Measurements from ENCODE around the gene FASLG. TPM values are rescaled to one million over a fixed set of nuclear protein-coding genes. Genes with fewer than 3 reads are reported as not detected.
A peak's percentile ranks its signal among the peaks of the same experiment; 100 is the strongest.

Gene FASLG
- total RNA-seq, 6 experiments from 2014 or later, result not detected

- peaks cover 5% of the 10 kb centered on the region; the same call in 1 of the 2 replicates for H3K36me3 Mint-ChIP-seq (ENCODE audit: low read depth)
- H3K27ac Mint-ChIP-seq, result no peak overlapping the region
- DNase-seq, result no peak
These were observed 30.5 kb upstream of the FASLG start for GRCh38 chr1:172628401-172628800.

GRCh38 chr1:172629170-172629569, 29.7 kb upstream of the FASLG start:
- Mint-ChIP-seq H3K36me3 (ENCODE audit: low read depth) (peaks cover 10% of the 10 kb centered on the region; the same call in 1 of the 2 replicates), H3K4me1 (ENCODE audit: low read depth) (peaks cover 43% of the 10 kb centered on the region), H3K4me3 (no peak overlapping the region), H3K27me3 (ENCODE audit: insufficient read depth) (no peaks in the 10 kb centered on the region), H3K27ac (no peak overlapping the region), H3K9me3 (no peaks in the 10 kb centered on the region)
- no peak for DNase-seq
- no peak for TF ChIP-seq CTCF (IDR thresholded peaks at IDR 0.05)

More at GRCh38 chr1:172628401-172628800, 30.5 kb upstream of the FASLG start:
- Mint-ChIP-seq H3K9me3 (no peaks in the 10 kb centered on the region), H3K4me3 (no peak overlapping the region), H3K4me1 (ENCODE audit: low read depth) (peaks cover 43% of the 10 kb centered on the region), H3K27me3 (ENCODE audit: insufficient read depth) (no peaks in the 10 kb centered on the region)
- TF ChIP-seq CTCF (IDR thresholded peaks at IDR 0.05), result no peak

GRCh38 chr1:172629638-172630037, 29.3 kb upstream of the FASLG start:
- no peak for TF ChIP-seq CTCF (IDR thresholded peaks at IDR 0.05)
- H3K27me3 Mint-ChIP-seq (ENCODE audit: insufficient read depth), result no peaks in the 10 kb centered on the region
- no peak for DNase-seq
- H3K27ac Mint-ChIP-seq, result peak overlapping the region; percentile 15; the same call in 1 of the 2 replicates
- peaks cover 10% of the 10 kb centered on the region; the same call in 1 of the 2 replicates for H3K36me3 Mint-ChIP-seq (ENCODE audit: low read depth)
- H3K4me1 Mint-ChIP-seq (ENCODE audit: low read depth), result peaks cover 43% of the 10 kb centered on the region
- H3K4me3 Mint-ChIP-seq, result no peak overlapping the region
- no peaks in the 10 kb centered on the region for H3K9me3 Mint-ChIP-seq

GRCh38 chr1:172630056-172630818, 28.7 kb upstream of the FASLG start:
- TF ChIP-seq CTCF (IDR thresholded peaks at IDR 0.05), result no peak
- no peaks in the 10 kb centered on the region for H3K27me3 Mint-ChIP-seq (ENCODE audit: insufficient read depth)
- H3K36me3 Mint-ChIP-seq (ENCODE audit: low read depth), result peaks cover 10% of the 10 kb centered on the region; the same call in 1 of the 2 replicates
- peak overlapping the region; percentile 15 for H3K27ac Mint-ChIP-seq
- DNase-seq, result no peak
- no peaks in the 10 kb centered on the region for H3K9me3 Mint-ChIP-seq
- H3K4me3 Mint-ChIP-seq, result no peak overlapping the region
- H3K4me1 Mint-ChIP-seq (ENCODE audit: low read depth), result peaks cover 43% of the 10 kb centered on the region

GRCh38 chr1:172630868-172631267, 28.0 kb upstream of the FASLG start:
- DNase-seq, result no peak
- peaks cover 10% of the 10 kb centered on the region; the same call in 1 of the 2 replicates for H3K36me3 Mint-ChIP-seq (ENCODE audit: low read depth)
- H3K4me3 Mint-ChIP-seq, result no peak overlapping the region
- peaks cover 43% of the 10 kb centered on the region for H3K4me1 Mint-ChIP-seq (ENCODE audit: low read depth)
- TF ChIP-seq CTCF (IDR thresholded peaks at IDR 0.05), result no peak
- H3K27me3 Mint-ChIP-seq (ENCODE audit: insufficient read depth), result no peaks in the 10 kb centered on the region
- peaks cover 1% of the 10 kb centered on the region for H3K9me3 Mint-ChIP-seq
- H3K27ac Mint-ChIP-seq, result peak overlapping the region; percentile 15
